IPS DF 19.7 (cell line): ENCODE measurements around the gene SDHA.
"Not testable (repeated sequence)": the region's sequence is repeated elsewhere in the genome, so short reads cannot be mapped to it uniquely, and the experiment has no call there.

ENCODE experiments used
- DNase-seq: peaks from one replicate; pipeline ENCODE4 v3.0.0-alpha.2; 2013; ENCODE audit warnings: low read depth, low spot score

SDHA gene

GRCh38 chr5:186091-187041 is 31.8 kb upstream of the SDHA start:
- no peak for DNase-seq

- no peak for DNase-seq
Measured at GRCh38 chr5:187042-187431, 31.1 kb upstream of the SDHA start.

GRCh38 chr5:187617-188451 is 30.3 kb upstream of the SDHA start:
- DNase-seq: no peak

GRCh38 chr5:188488-189481 is 29.3 kb upstream of the SDHA start:
- peak; percentile 65 for DNase-seq

GRCh38 chr5:189486-189885 is 28.6 kb upstream of the SDHA start:
- DNase-seq: no peak

- DNase-seq: no peak
Measured at GRCh38 chr5:189976-190365, 28.1 kb upstream of the SDHA start.

GRCh38 chr5:190366-191035 is 27.6 kb upstream of the SDHA start:
- DNase-seq: no peak

- no peak for DNase-seq
Measured at GRCh38 chr5:191036-191948, 26.8 kb upstream of the SDHA start, which contains the start of gene LRRC14B. Gene LRRC14B (plus strand): TSS chr5:191495. CDS start chr5:191539, 44 bp downstream.

- no peak for DNase-seq
Measured at GRCh38 chr5:191949-192690, 26.0 kb upstream of the SDHA start.

GRCh38 chr5:192691-192969 is 25.5 kb upstream of the SDHA start:
- no peak for DNase-seq

GRCh38 chr5:192970-193831 is 24.9 kb upstream of the SDHA start:
- no peak for DNase-seq

GRCh38 chr5:194102-194501 is 24.0 kb upstream of the SDHA start:
- no peak for DNase-seq

- DNase-seq: no peak
Measured at GRCh38 chr5:194603-195209, 23.4 kb upstream of the SDHA start.

- DNase-seq: no peak
Measured at GRCh38 chr5:195401-196160, 22.5 kb upstream of the SDHA start.

- no peak for DNase-seq
Measured at GRCh38 chr5:196350-196749, 21.8 kb upstream of the SDHA start.

- DNase-seq: not testable (repeated sequence)
Measured at GRCh38 chr5:197031-197430, 21.1 kb upstream of the SDHA start.

GRCh38 chr5:197892-198489 is 20.1 kb upstream of the SDHA start:
- no peak for DNase-seq
